GM19193 (cell line): ENCODE data around the gene ACTRT3.

Source experiments
- POLR2A ChIP-seq: IDR thresholded peaks from 4 replicates; pipeline ENCODE4 v1.6.1; 2011; ENCODE audit not compliant: insufficient read depth, insufficient read length; ENCODE audit errors: extremely low read depth

Gene ACTRT3

GRCh38 chr3:169755488-169755887, 13.9 kb downstream of the ACTRT3 start:
- no peak for TF ChIP-seq POLR2A

GRCh38 chr3:169754711-169755110, 14.7 kb downstream of the ACTRT3 start:
- TF ChIP-seq POLR2A: no peak

GRCh38 chr3:169751875-169752274, 17.5 kb downstream of the ACTRT3 start:
- TF ChIP-seq POLR2A: no peak

DNA sequence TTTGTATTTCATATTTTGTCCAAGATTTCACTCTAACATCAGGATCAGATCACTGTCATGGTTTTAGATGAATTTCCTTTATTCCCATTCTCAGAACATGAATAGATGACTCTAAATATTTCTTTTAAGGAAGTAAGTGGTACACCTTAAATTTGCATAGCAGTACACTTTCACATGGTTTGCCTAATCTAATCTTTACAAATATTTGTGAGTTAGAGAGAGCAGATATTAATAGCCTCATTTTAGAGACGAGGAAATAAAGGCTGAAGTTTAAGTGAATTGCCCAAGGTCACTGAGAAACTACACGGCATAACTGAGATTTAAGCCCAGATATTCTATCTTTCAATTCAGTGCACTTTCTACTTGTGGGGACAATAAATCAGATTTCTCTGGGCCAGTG, 18.7 kb downstream of the ACTRT3 start:
- no peak for TF ChIP-seq POLR2A

DNA sequence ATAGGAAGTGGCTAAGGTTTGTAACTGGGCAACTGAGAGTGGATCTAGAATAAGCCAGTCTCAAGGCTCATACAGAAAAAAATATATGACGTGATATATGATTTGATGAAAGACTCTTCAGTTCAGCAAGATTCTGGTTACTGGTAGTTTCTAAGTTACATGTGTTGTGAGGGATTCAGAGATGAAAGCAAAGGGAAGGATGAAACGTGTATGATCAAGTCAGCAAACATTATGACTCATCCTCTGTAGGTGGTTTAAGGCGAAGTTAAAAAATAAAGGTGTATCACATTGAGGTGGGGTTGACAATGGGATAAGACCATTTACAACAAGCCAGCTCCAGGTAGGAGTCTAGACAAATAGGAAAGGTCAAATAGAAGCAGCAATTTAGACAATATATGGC, 20.7 kb downstream of the ACTRT3 start:
- TF ChIP-seq POLR2A: no peak

GRCh38 chr3:169746924-169747323, 22.4 kb downstream of the ACTRT3 start:
- TF ChIP-seq POLR2A: no peak

GRCh38 chr3:169744366-169745054, 24.9 kb downstream of the ACTRT3 start:
- no peak for TF ChIP-seq POLR2A

GRCh38 chr3:169739067-169739466, 30.3 kb downstream of the ACTRT3 start:
- no peak for TF ChIP-seq POLR2A

DNA sequence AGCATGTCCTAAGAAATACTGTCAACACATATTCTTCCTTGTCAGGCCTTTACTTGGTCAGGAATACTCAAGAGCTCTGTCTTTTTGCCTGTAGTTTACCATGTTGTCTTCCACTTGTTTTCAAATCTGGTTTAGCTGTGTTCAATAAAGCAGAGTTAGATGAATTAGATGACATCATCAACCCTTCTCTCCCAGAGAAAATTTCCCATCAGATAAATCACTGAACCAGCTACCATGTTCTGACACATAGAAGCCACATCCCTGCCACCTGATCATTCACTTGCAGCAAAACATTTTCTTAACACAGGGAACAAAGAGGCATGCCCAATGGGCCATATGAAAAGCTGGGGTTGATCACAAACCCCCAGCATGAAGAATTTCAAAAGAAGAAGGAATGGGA, 46.6 kb downstream of the ACTRT3 start:
- TF ChIP-seq POLR2A: no peak
